Esophagus muscularis mucosa (tissue), 3 donors: ENCODE data around the gene DOCK1.

ENCODE experiments used
- POLR2A ChIP-seq: fragments of 450-650 bp; IDR thresholded peaks from one replicate; pipeline ENCODE4 v1.6.1; 2017; ENCODE audit warnings: antibody characterized with exemption, moderate library complexity, mild to moderate bottlenecking, low read depth
- POLR2AphosphoS5 ChIP-seq, 2 donors: sonication (generic); formaldehyde crosslinking; IDR thresholded peaks; one replicate each; pipeline ENCODE4 v1.6.1; 2017; ENCODE audit warnings: antibody characterized with exemption in 2 of 2
- TF ChIP-seq, protein P1 (sequence below), 3 experiments: fragments of 200-600 bp in 2 of 3; fragments of 450-650 bp in 1 of 3; sonication (generic) in 2 of 3; IDR thresholded peaks; one replicate each; pipeline ENCODE4 v1.5.1; 2017 to 2019; ENCODE audit warnings: antibody characterized with exemption in 3 of 3, mild to moderate bottlenecking in 2 of 3, moderate library complexity in 1 of 3

DNA sequence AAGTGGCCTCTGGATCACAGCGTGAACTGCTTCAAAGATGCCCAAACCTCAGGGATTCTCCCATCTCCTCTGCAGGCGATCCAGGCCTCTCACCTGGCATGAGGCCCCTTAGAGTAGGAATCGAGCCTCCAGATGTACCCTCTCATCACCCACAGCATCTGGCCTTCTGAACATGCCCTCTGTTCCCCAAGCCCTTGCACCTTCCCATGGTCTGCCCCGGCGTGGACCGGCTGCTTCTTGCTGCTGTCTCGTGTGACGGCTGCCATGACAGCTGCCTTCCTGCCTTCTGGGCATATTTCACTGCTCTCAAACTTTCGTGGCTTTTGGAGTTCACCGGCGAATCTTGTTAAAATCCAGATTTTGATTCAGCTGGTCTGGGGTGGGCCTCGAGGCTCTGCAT is 486.6 kb downstream of the DOCK1 start:
- TF ChIP-seq POLR2AphosphoS5 (IDR thresholded peaks at IDR 0.05) = no peak
- no peak for TF ChIP-seq POLR2A
- TF ChIP-seq, protein P1, sequence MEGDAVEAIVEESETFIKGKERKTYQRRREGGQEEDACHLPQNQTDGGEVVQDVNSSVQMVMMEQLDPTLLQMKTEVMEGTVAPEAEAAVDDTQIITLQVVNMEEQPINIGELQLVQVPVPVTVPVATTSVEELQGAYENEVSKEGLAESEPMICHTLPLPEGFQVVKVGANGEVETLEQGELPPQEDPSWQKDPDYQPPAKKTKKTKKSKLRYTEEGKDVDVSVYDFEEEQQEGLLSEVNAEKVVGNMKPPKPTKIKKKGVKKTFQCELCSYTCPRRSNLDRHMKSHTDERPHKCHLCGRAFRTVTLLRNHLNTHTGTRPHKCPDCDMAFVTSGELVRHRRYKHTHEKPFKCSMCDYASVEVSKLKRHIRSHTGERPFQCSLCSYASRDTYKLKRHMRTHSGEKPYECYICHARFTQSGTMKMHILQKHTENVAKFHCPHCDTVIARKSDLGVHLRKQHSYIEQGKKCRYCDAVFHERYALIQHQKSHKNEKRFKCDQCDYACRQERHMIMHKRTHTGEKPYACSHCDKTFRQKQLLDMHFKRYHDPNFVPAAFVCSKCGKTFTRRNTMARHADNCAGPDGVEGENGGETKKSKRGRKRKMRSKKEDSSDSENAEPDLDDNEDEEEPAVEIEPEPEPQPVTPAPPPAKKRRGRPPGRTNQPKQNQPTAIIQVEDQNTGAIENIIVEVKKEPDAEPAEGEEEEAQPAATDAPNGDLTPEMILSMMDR (IDR thresholded peaks at IDR 0.05) = no peak
